Heart left ventricle (tissue), 13 donors: Measurements from ENCODE around the gene ZNF808.

ENCODE experiments used
- POLR2A ChIP-seq, 2 donors: fragments of 450-650 bp; IDR thresholded peaks; one replicate each; pipeline ENCODE4 v1.6.1; 2017; ENCODE audit warnings: antibody characterized with exemption in 2 of 2, mild to moderate bottlenecking in 2 of 2, moderate library complexity in 2 of 2
- TF ChIP-seq, protein P1 (sequence below), 12 donors: fragments of 200-600 bp; sonication (generic) in 4 of 12; IDR thresholded peaks; one replicate each; pipeline versions ENCODE4 v1.5.0 to v1.8.0; 2018 to 2022; ENCODE audit warnings: antibody characterized with exemption in 12 of 12, mild to moderate bottlenecking in 5 of 12
- donor health status: ischemic (EF 13 %, LVEDD 7.1; RV severe dilation, severe dysfunction).
- donor health status: DM: no; HTN: yes; CAD: no.
- donor health status: DM: no; HTN: no; CAD: no.
- donor health status: ischemic (EF 25% LVEDD 6.9; RV normal size, moderate dysfunction).
- donor health status: ischemic (EF 25% LVEDD 5.7; RV mildly dilated, moderate dysfunction).
- donor health status: ischemic (EF 35%, LVEDD 5.7; RV mildly dilated, moderate dysfunction).
- donor health status: nonischemic (EF 11% LVEDD 7.7; RV severe dilation, severe dysfunction).
- donor health status: DM: yes; HTN: yes; CAD: no.
- donor health status: PGD.
- donor health status: ischemic (EF 29% LVEDD 5.4; RV normal size, mild dysfunction).
- donor health status: nonischemic (EF 23%, LVEDD 6.1; RV moderate dilation, normal function).

DNA sequence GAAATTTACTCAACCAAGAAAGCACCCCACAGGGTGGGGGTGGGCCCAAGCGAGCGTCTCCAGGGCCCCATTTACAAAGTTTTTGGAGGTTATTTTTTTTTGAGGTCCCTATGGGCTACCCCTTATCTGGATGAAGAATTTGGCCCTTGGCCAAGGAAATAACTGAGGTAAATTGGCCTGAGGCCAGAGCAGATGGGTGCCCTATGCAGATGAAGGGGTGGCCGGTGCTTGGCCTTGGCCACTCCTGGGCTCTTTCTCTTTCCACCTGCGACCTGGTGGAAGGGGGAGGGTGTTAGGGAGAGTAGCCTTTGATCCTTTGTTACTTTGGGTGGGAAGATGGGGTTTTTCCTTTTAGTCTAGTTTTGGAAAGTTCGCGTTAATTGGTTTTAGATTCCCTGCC is 58.1 kb downstream of the ZNF808 start:
- no peak for TF ChIP-seq POLR2A (IDR thresholded peaks at IDR 0.05)
- TF ChIP-seq, protein P1, sequence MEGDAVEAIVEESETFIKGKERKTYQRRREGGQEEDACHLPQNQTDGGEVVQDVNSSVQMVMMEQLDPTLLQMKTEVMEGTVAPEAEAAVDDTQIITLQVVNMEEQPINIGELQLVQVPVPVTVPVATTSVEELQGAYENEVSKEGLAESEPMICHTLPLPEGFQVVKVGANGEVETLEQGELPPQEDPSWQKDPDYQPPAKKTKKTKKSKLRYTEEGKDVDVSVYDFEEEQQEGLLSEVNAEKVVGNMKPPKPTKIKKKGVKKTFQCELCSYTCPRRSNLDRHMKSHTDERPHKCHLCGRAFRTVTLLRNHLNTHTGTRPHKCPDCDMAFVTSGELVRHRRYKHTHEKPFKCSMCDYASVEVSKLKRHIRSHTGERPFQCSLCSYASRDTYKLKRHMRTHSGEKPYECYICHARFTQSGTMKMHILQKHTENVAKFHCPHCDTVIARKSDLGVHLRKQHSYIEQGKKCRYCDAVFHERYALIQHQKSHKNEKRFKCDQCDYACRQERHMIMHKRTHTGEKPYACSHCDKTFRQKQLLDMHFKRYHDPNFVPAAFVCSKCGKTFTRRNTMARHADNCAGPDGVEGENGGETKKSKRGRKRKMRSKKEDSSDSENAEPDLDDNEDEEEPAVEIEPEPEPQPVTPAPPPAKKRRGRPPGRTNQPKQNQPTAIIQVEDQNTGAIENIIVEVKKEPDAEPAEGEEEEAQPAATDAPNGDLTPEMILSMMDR (IDR thresholded peaks at IDR 0.05), result no peak
